NB4 (cell line): Measurements from ENCODE around the gene P2RY14.

Experiments
- DNase-seq: peaks from one replicate; pipeline ENCODE4 v3.0.0; 2010; ENCODE audit warnings: low read depth
- H3K4me3 ChIP-seq: one replicate; pipeline ENCODE4 v1.5.1; 2011; ENCODE audit warnings: mild to moderate bottlenecking, low read depth, low read length, moderate library complexity
- CTCF ChIP-seq: IDR thresholded peaks from one replicate; pipeline ENCODE4 v1.5.1; 2012; ENCODE audit warnings: low read depth, low read length
- MAX ChIP-seq: IDR thresholded peaks from 2 replicates; pipeline ENCODE4 v1.6.1; 2011; ENCODE audit warnings: low read depth, low read length
- MYC ChIP-seq: IDR thresholded peaks from 2 replicates; pipeline ENCODE4 v1.6.1; 2011; ENCODE audit warnings: low read depth, low read length
- POLR2A ChIP-seq: IDR thresholded peaks from 2 replicates; pipeline ENCODE4 v1.6.1; 2011; ENCODE audit warnings: mild to moderate bottlenecking; ENCODE audit not compliant: insufficient read length; ENCODE audit errors: extremely low read depth

The P2RY14 gene

GRCh38 chr3:151165226-151165625 is 113.1 kb downstream of the P2RY14 start:
- DNase-seq, result no peak
- TF ChIP-seq POLR2A (no peak), MAX (no peak), CTCF (no peak), MYC (no peak)
- H3K4me3 ChIP-seq, result no peak overlapping the region
